Fibroblast of lung (primary cell): ENCODE measurements around the gene ZNF112.
"Not testable (repeated sequence)": the region's sequence is repeated elsewhere in the genome, so short reads cannot be mapped to it uniquely, and the experiment has no call there.

Experiments used
- EZH2 ChIP-seq: IDR thresholded peaks from 2 replicates; pipeline ENCODE4 v1.5.1; 2012; ENCODE audit warnings: low read length, control low read depth, mild to moderate bottlenecking; ENCODE audit errors: missing control alignments
- TF ChIP-seq, protein P1 (sequence below), 2 donors: IDR thresholded peaks in 1 of 2; conservative IDR thresholded peaks in 1 of 2; 1 replicate in 1 of 2; 2 replicates in 1 of 2; pipeline ENCODE4 v1.5.1; 2011 to 2012; ENCODE audit warnings: low read length in 2 of 2, control low read depth in 1 of 2, inconsistent platforms in 1 of 2, low read depth in 1 of 2, mild to moderate bottlenecking in 1 of 2

GRCh38 chr19:44334639-44335038, 21.8 kb downstream of the ZNF112 start:
- TF ChIP-seq, protein P1, sequence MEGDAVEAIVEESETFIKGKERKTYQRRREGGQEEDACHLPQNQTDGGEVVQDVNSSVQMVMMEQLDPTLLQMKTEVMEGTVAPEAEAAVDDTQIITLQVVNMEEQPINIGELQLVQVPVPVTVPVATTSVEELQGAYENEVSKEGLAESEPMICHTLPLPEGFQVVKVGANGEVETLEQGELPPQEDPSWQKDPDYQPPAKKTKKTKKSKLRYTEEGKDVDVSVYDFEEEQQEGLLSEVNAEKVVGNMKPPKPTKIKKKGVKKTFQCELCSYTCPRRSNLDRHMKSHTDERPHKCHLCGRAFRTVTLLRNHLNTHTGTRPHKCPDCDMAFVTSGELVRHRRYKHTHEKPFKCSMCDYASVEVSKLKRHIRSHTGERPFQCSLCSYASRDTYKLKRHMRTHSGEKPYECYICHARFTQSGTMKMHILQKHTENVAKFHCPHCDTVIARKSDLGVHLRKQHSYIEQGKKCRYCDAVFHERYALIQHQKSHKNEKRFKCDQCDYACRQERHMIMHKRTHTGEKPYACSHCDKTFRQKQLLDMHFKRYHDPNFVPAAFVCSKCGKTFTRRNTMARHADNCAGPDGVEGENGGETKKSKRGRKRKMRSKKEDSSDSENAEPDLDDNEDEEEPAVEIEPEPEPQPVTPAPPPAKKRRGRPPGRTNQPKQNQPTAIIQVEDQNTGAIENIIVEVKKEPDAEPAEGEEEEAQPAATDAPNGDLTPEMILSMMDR (conservative IDR thresholded peaks at IDR 0.05 in 1 of 2, IDR thresholded peaks at IDR 0.05 in 1 of 2; ENCODE audit: low read depth in 1 of 2, low read length in 2 of 2), result not testable (repeated sequence)
- not testable (repeated sequence) for TF ChIP-seq EZH2
